HEK293 (cell line): ENCODE data around the gene SEC22A.

Source experiments
- CTCF ChIA-PET: fragments of 350-600 bp; formaldehyde crosslinking; extraction: SDS; loops from one replicate; lab custom pipeline; 2021; ENCODE audit warnings: antibody characterized with exemption; lab: Yijun Ruan, JAX
- POLR2A ChIA-PET: fragments of 300-600 bp; formaldehyde crosslinking; extraction: SDS; loops from one replicate; lab custom pipeline; 2020; ENCODE audit warnings: antibody characterized with exemption, inconsistent platforms; lab: Yijun Ruan, JAX
- H3K27ac ChIP-seq: fragments of 200-500 bp; sonication (Bioruptor generic); 2 replicates; pipeline ENCODE4 v1.5.1; 2014; ENCODE audit warnings: low read depth, low read length, control low read depth, inconsistent platforms; ENCODE audit errors: extremely low read depth
- H3K36me3 ChIP-seq, 2 experiments: fragments of 200-500 bp in 1 of 2; sonication (Bioruptor generic) in 1 of 2; 1 replicate in 1 of 2; 2 replicates in 1 of 2; pipeline ENCODE4 v1.5.1; 2014 to 2017; ENCODE audit warnings: inconsistent platforms in 2 of 2, low read length in 2 of 2; ENCODE audit not compliant: control insufficient read depth in 2 of 2, insufficient read depth in 1 of 2
- H3K4me1 ChIP-seq: fragments of 200-500 bp; sonication (Bioruptor generic); 2 replicates; pipeline ENCODE4 v1.5.1; 2014; ENCODE audit warnings: mild to moderate bottlenecking, low read length, inconsistent platforms; ENCODE audit not compliant: control insufficient read depth, insufficient read depth
- H3K4me3 ChIP-seq: 2 replicates; pipeline ENCODE4 v1.5.1; 2011; ENCODE audit warnings: low read depth, mild to moderate bottlenecking, control low read depth, low read length, moderate library complexity
- H3K9me3 ChIP-seq: fragments of 200-500 bp; sonication (Bioruptor generic); 2 replicates; pipeline ENCODE4 v1.5.1; 2014; ENCODE audit warnings: low read depth, low read length, inconsistent platforms; ENCODE audit not compliant: control insufficient read depth, insufficient read depth
- ATF2 ChIP-seq: fragments of 450-650 bp; formaldehyde crosslinking; IDR thresholded peaks from 2 replicates; pipeline ENCODE4 v1.5.1; 2016; ENCODE audit warnings: missing biosample characterization, missing genetic modification characterization, low read depth
- BCL11A ChIP-seq: fragments of 450-650 bp; formaldehyde crosslinking; IDR thresholded peaks from 2 replicates; pipeline ENCODE4 v1.5.1; 2016; ENCODE audit warnings: low read depth, missing biosample characterization, missing genetic modification characterization
- BCL11B ChIP-seq: fragments of 450-650 bp; formaldehyde crosslinking; IDR thresholded peaks from 2 replicates; pipeline ENCODE4 v1.5.1; 2016; ENCODE audit warnings: low read depth, missing biosample characterization, missing genetic modification characterization
- BCL6B ChIP-seq: fragments of 450-650 bp; formaldehyde crosslinking; IDR thresholded peaks from 2 replicates; pipeline ENCODE4 v1.5.1; 2017; ENCODE audit warnings: missing biosample characterization, missing genetic modification characterization
- SP3 ChIP-seq: fragments of 450-650 bp; formaldehyde crosslinking; IDR thresholded peaks from 2 replicates; pipeline ENCODE4 v1.5.1; 2016; ENCODE audit warnings: missing biosample characterization, missing genetic modification characterization
- WT1 ChIP-seq: fragments of 450-650 bp; formaldehyde crosslinking; IDR thresholded peaks from 2 replicates; pipeline ENCODE4 v1.5.1; 2016; ENCODE audit warnings: missing biosample characterization, missing genetic modification characterization
- YY1 ChIP-seq: fragments of 450-650 bp; formaldehyde crosslinking; IDR thresholded peaks from 2 replicates; pipeline ENCODE4 v1.5.1; 2018; ENCODE audit warnings: missing biosample characterization, missing genetic modification characterization
- ZIC2 ChIP-seq: fragments of 450-650 bp; formaldehyde crosslinking; IDR thresholded peaks from 2 replicates; pipeline ENCODE4 v1.5.1; 2016; ENCODE audit warnings: missing biosample characterization, missing genetic modification characterization
- ZNF23 ChIP-seq: fragments of 450-650 bp; formaldehyde crosslinking; IDR thresholded peaks from 2 replicates; pipeline ENCODE4 v1.5.1; 2016; ENCODE audit warnings: missing biosample characterization, missing genetic modification characterization, borderline replicate concordance
- ZNF335 ChIP-seq: fragments of 450-650 bp; formaldehyde crosslinking; conservative IDR thresholded peaks from 2 replicates; pipeline ENCODE4 v1.5.1; 2016; ENCODE audit warnings: missing biosample characterization, missing genetic modification characterization
- ZNF350 ChIP-seq: fragments of 450-650 bp; formaldehyde crosslinking; IDR thresholded peaks from 2 replicates; pipeline ENCODE4 v1.5.0; 2017; ENCODE audit warnings: missing biosample characterization, mild to moderate bottlenecking, missing genetic modification characterization
- ZNF394 ChIP-seq: fragments of 450-650 bp; formaldehyde crosslinking; IDR thresholded peaks from 2 replicates; pipeline ENCODE4 v1.5.1; 2016; ENCODE audit warnings: missing biosample characterization, missing genetic modification characterization, mild to moderate bottlenecking, moderate library complexity, borderline replicate concordance
- ZNF423 ChIP-seq: fragments of 450-650 bp; formaldehyde crosslinking; IDR thresholded peaks from 2 replicates; pipeline ENCODE4 v1.5.1; 2016; ENCODE audit warnings: missing biosample characterization, missing genetic modification characterization
- ZNF426 ChIP-seq: fragments of 450-650 bp; formaldehyde crosslinking; IDR thresholded peaks from 2 replicates; pipeline ENCODE4 v1.5.1; 2017; ENCODE audit warnings: missing biosample characterization, missing genetic modification characterization, mild to moderate bottlenecking, inconsistent platforms, moderate library complexity
- ZNF544 ChIP-seq: fragments of 450-650 bp; formaldehyde crosslinking; IDR thresholded peaks from 2 replicates; pipeline ENCODE4 v1.5.0; 2017; ENCODE audit warnings: missing biosample characterization, missing genetic modification characterization
- ZNF677 ChIP-seq: fragments of 450-650 bp; IDR thresholded peaks from 2 replicates; pipeline ENCODE4 v1.5.0; 2018; ENCODE audit warnings: missing biosample characterization, mild to moderate bottlenecking, missing genetic modification characterization, moderate library complexity
- ZSCAN16 ChIP-seq: fragments of 450-650 bp; formaldehyde crosslinking; IDR thresholded peaks from 2 replicates; pipeline ENCODE4 v1.5.1; 2016; ENCODE audit warnings: missing biosample characterization, missing genetic modification characterization
- TF ChIP-seq, protein P1 (sequence below): fragments of 450-650 bp; formaldehyde crosslinking; conservative IDR thresholded peaks from 2 replicates; pipeline ENCODE4 v1.5.1; 2016; ENCODE audit warnings: low read depth, missing biosample characterization, missing genetic modification characterization
- TF ChIP-seq, protein P2 (sequence below): fragments of 450-650 bp; formaldehyde crosslinking; IDR thresholded peaks from 2 replicates; pipeline ENCODE4 v1.5.1; 2016; ENCODE audit warnings: missing biosample characterization, missing genetic modification characterization
- TF ChIP-seq, protein P3 (sequence below): fragments of 450-650 bp; formaldehyde crosslinking; IDR thresholded peaks from 2 replicates; pipeline ENCODE4 v1.5.1; 2016; ENCODE audit warnings: missing biosample characterization, missing genetic modification characterization

The SEC22A gene

GRCh38 chr3:123271466-123272159 lies 69.9 kb downstream of the SEC22A start:
- no peak for TF ChIP-seq BCL11A (tag by site-specific recombination)
- no peak for TF ChIP-seq YY1 (tag by site-specific recombination)
- TF ChIP-seq ZNF426 (tag by site-specific recombination) = no peak
- TF ChIP-seq, protein P1, sequence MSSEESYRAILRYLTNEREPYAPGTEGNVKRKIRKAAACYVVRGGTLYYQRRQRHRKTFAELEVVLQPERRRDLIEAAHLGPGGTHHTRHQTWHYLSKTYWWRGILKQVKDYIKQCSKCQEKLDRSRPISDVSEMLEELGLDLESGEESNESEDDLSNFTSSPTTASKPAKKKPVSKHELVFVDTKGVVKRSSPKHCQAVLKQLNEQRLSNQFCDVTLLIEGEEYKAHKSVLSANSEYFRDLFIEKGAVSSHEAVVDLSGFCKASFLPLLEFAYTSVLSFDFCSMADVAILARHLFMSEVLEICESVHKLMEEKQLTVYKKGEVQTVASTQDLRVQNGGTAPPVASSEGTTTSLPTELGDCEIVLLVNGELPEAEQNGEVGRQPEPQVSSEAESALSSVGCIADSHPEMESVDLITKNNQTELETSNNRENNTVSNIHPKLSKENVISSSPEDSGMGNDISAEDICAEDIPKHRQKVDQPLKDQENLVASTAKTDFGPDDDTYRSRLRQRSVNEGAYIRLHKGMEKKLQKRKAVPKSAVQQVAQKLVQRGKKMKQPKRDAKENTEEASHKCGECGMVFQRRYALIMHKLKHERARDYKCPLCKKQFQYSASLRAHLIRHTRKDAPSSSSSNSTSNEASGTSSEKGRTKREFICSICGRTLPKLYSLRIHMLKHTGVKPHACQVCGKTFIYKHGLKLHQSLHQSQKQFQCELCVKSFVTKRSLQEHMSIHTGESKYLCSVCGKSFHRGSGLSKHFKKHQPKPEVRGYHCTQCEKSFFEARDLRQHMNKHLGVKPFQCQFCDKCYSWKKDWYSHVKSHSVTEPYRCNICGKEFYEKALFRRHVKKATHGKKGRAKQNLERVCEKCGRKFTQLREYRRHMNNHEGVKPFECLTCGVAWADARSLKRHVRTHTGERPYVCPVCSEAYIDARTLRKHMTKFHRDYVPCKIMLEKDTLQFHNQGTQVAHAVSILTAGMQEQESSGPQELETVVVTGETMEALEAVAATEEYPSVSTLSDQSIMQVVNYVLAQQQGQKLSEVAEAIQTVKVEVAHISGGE (tag by site-specific recombination) = no peak
- no peak for TF ChIP-seq ZNF677 (tag by site-specific recombination)
- TF ChIP-seq ZNF350 (tag by site-specific recombination) = no peak
- no peak for TF ChIP-seq ATF2 (tag by site-specific recombination)
- POLR2A ChIA-PET = no interaction called here
- CTCF ChIA-PET = interaction anchor here (0.6 to 0.7 kb wide), 2 partner anchors 11 to 14 kb away, joined by 3 read pairs; no protein-coding TSS in a partner anchor
- Histone ChIP-seq H3K9me3 (no peaks in the 10 kb centered on the region), H3K36me3 (peaks cover 0 to 13% of the 10 kb centered on the region in 2 experiments; a peak in 1 of 3 replicates), H3K4me3 (no peak overlapping the region), H3K27ac (no peak overlapping the region), H3K4me1 (no peaks in the 10 kb centered on the region)

DNA sequence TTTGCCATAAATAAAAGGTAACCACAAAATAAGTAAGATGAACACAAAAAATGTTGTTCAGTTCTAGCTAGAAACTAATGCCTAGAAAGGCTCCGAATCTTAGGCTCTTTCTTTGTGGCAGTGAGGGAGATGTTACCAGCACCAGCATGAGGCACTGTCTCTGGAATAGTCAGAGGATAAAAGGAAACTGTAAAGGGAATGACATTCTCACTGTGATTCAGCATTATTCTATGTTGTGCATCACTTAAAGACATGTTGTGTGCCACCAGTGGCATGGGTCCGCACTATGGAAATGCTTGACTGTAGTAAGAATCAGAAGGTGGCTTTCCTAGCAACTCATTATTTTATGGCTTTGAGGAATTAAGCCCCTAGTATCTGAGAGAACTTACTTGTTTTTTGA lies 70.8 kb downstream of the SEC22A start:
- H3K4me3 ChIP-seq = no peak overlapping the region
- TF ChIP-seq, protein P2, sequence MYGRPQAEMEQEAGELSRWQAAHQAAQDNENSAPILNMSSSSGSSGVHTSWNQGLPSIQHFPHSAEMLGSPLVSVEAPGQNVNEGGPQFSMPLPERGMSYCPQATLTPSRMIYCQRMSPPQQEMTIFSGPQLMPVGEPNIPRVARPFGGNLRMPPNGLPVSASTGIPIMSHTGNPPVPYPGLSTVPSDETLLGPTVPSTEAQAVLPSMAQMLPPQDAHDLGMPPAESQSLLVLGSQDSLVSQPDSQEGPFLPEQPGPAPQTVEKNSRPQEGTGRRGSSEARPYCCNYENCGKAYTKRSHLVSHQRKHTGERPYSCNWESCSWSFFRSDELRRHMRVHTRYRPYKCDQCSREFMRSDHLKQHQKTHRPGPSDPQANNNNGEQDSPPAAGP = no peak
- TF ChIP-seq ZIC2 (tag by site-specific recombination) (no peak), ZSCAN16 (tag by site-specific recombination) (no peak), ZNF394 (no peak), WT1 (tag by site-specific recombination) (no peak), ZNF544 (no peak), SP3 (tag by site-specific recombination) (no peak), ZNF23 (tag by site-specific recombination) (no peak), ZNF423 (tag by site-specific recombination) (no peak), BCL11B (tag by site-specific recombination) (no peak), ZNF335 (no peak), BCL6B (no peak)
- TF ChIP-seq, protein P3, sequence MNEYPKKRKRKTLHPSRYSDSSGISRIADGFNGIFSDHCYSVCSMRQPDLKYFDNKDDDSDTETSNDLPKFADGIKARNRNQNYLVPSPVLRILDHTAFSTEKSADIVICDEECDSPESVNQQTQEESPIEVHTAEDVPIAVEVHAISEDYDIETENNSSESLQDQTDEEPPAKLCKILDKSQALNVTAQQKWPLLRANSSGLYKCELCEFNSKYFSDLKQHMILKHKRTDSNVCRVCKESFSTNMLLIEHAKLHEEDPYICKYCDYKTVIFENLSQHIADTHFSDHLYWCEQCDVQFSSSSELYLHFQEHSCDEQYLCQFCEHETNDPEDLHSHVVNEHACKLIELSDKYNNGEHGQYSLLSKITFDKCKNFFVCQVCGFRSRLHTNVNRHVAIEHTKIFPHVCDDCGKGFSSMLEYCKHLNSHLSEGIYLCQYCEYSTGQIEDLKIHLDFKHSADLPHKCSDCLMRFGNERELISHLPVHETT (tag by site-specific recombination) = no peak
- CTCF ChIA-PET = no interaction called here
- H3K9me3 ChIP-seq = no peaks in the 10 kb centered on the region
- POLR2A ChIA-PET = no interaction called here
- no peaks in the 10 kb centered on the region for H3K4me1 ChIP-seq
- H3K36me3 ChIP-seq = peaks cover 0 to 9% of the 10 kb centered on the region in 2 experiments; a peak in 1 of 3 replicates
- H3K27ac ChIP-seq = no peak overlapping the region
